GM10266 (cell line): ENCODE results near the gene SEPHS1.
"Not testable (repeated sequence)": the region's sequence is repeated elsewhere in the genome, so short reads cannot be mapped to it uniquely, and the experiment has no call there.

ENCODE experiments used
- DNase-seq: peaks from one replicate; pipeline ENCODE4 v3.0.0; 2012; ENCODE audit errors: extremely low spot score
- TF ChIP-seq, protein P1 (sequence below): IDR thresholded peaks from 2 replicates; pipeline ENCODE4 v1.5.1; 2012; ENCODE audit warnings: mild to moderate bottlenecking, low read depth; ENCODE audit not compliant: control insufficient read depth, insufficient read depth; ENCODE audit errors: missing control alignments

Gene SEPHS1

DNA sequence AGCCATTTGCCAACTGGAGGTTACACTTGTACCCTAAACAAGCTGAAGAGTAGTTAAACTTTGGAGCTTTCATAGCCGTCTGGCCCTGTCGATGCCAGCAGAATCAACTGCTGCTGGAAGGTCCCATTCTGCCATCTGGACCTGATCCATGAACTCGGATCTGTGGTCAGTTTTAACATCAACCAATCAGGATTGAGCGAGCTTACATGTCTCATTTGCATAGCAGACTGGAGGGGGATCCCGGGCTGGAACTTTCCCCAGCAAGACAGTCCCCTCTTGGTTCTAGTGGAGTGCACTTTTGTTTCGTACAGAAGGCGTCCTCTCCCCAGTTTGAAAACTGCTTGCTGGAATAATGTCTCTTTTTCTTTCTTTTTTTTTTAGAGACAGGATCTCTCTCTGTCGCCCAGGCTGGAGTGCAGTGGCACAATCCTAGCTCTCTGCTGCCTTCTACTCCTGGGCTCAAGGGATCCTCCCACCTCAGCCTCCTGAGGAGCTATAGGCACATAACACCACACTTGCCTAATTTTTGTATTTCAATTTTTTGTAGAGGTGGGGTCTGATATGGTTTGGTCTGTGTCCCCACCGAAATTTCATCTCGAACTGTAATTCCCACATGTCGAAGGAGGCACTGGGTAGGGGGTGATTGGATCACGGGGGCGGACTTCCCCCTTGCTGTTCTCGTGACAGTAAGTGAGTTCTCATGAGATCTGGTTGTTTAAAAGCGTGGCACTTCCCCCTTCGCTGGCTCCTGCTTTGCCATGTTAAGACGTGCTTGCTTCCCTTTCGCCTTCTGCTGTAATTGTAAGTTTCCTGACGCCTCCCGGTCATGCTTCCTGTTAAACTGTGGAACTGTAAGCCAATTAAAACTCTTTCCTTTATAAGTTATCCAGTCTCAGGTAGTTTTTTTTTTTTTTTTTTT lies 42.8 kb upstream of the SEPHS1 start:
- TF ChIP-seq, protein P1, sequence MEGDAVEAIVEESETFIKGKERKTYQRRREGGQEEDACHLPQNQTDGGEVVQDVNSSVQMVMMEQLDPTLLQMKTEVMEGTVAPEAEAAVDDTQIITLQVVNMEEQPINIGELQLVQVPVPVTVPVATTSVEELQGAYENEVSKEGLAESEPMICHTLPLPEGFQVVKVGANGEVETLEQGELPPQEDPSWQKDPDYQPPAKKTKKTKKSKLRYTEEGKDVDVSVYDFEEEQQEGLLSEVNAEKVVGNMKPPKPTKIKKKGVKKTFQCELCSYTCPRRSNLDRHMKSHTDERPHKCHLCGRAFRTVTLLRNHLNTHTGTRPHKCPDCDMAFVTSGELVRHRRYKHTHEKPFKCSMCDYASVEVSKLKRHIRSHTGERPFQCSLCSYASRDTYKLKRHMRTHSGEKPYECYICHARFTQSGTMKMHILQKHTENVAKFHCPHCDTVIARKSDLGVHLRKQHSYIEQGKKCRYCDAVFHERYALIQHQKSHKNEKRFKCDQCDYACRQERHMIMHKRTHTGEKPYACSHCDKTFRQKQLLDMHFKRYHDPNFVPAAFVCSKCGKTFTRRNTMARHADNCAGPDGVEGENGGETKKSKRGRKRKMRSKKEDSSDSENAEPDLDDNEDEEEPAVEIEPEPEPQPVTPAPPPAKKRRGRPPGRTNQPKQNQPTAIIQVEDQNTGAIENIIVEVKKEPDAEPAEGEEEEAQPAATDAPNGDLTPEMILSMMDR = no peak

GRCh38 chr10:13388478-13389230 lies 40.6 kb upstream of the SEPHS1 start:
- DNase-seq = no peak
- TF ChIP-seq, protein P1 = no peak

More for the DNA sequence above, 42.8 kb upstream of the SEPHS1 start:
- no peak for DNase-seq

DNA sequence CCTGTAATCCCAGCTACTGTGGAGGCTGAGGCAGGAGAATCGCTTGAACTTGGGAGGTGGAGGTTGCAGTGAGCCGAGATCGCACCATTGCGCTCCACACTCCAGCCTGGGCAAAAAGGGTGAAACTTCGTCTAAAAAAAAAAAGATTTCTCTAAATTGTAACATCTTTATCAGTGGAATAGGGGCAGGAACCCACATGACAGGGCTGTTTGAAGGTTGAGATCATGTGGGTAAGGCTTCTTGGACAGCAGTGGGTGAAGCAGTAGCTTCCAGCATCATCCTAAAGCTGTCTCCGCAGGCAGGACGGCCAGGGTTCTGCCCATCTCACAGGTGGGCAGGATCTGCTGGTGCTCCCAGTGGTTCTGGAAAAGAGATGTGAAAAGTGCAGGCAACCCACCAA lies 37.9 kb upstream of the SEPHS1 start:
- DNase-seq = no peak
- TF ChIP-seq, protein P1 = no peak

GRCh38 chr10:13383399-13383761 lies 35.3 kb upstream of the SEPHS1 start:
- no peak for DNase-seq
- TF ChIP-seq, protein P1 = no peak

DNA sequence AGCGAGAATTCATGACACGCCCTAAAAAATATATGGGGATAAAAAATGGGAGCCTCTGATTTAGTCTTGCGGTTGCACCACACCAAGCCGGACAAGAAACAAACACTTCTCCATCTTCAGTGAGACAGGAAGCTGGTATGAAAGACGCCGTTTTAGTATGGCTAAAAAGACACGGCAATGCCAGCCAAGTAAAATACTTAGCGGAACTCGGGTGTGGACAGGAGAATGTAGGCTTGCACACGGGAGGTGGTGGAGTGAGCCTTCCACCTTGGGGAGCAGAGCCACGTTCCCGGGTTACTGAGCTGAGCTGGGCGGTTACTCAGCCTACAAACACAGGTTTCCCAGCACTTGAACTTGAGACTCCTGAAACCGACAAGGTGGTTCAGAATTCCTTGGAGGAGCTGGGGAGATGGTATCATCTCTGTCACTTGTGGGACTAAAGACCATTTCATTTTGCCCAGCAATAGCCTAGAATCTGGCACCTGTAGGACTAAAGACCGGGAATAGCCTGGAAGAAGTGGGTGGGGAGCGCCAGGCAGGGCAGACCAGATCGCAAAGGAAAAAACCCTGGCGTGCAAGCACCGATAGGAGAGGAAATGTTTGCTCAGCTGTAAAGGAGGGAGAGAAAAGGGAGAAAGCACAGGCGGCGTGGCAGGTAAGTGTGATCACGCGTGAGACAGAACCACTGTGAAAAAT lies 34.8 kb upstream of the SEPHS1 start:
- DNase-seq = no peak

GRCh38 chr10:13379061-13379460 lies 31.0 kb upstream of the SEPHS1 start:
- DNase-seq = not testable (repeated sequence)

More for the DNA sequence above, 34.8 kb upstream of the SEPHS1 start:
- TF ChIP-seq, protein P1 = no peak

DNA sequence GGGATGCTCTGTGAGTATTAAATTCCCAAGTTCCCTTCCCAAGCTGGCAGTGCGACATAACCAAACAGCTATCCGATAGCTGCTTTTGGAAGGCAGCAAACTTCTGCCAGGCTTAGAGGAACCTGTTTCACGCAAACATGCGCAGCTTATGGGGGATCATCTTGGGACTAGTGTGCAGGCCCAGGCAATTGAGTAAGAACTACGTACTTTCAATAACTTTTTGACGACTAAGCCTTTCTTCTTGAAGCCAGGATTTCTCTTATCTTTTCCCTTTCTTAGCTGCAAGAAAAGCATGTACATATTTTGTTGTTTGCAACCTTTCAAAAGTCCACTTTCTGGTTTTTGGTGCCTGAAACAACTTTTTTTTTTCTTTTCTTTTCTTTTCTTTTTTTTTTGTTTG lies 28.7 kb upstream of the SEPHS1 start:
- TF ChIP-seq, protein P1 = no peak
- no peak for DNase-seq
